Measurements from ENCODE around the gene MOSPD3. TPM values are rescaled to one million over a fixed set of nuclear protein-coding genes. Genes with fewer than 3 reads are reported as not detected.

The MOSPD3 gene
- total and polyA plus RNA-seq, 10 of the 15 experiments (the other 5 are each of a cell fraction or from before 2014, with no cell fraction given): 0.61 to 13.6 (median 4.1) TPM

GRCh38 chr7:100602889-100603725 is 9.2 kb upstream of the MOSPD3 start:
- no peaks in the 10 kb centered on the region for H3K79me2 ChIP-seq (ENCODE audit: control insufficient read depth, insufficient read depth, low read length)
- no peak overlapping the region for H3K27ac ChIP-seq (ENCODE audit: control insufficient read depth, insufficient read depth)
- no TSS peak for BruUV-seq (replicated peaks)
- DNase-seq (ENCODE audit: low read depth, low spot score) (no peak), ATAC-seq (no peak), FAIRE-seq (no peak)
- peak overlapping the region; percentile 99; the same call in 1 of the 2 replicates for H3K4me2 ChIP-seq (ENCODE audit: control insufficient read depth, insufficient read depth)
- TF ChIP-seq KAT2A (conservative IDR thresholded peaks at IDR 0.05; ENCODE audit: control insufficient read depth, low read depth, low read length): no peak
- no peak for TF ChIP-seq RBBP5 (conservative IDR thresholded peaks at IDR 0.05)
- TF ChIP-seq CUX1 (IDR thresholded peaks at IDR 0.05; ENCODE audit: insufficient replicate concordance, low read depth, low read length): no peak
- TF ChIP-seq E2F8 (IDR thresholded peaks at IDR 0.05; ENCODE audit: low read depth, partially characterized antibody): no peak
- no peak for TF ChIP-seq CBX5 (IDR thresholded peaks at IDR 0.05; ENCODE audit: low read depth)
- no peak for TF ChIP-seq MEF2A (IDR thresholded peaks at IDR 0.05; ENCODE audit: insufficient read depth, low read depth, low read length)
- TF ChIP-seq HCFC1 (IDR thresholded peaks at IDR 0.05; ENCODE audit: low read length): no peak
- TF ChIP-seq RELA (IDR thresholded peaks at IDR 0.05; ENCODE audit: borderline replicate concordance, partially characterized antibody): no peak
- no peak for TF ChIP-seq IRF3 (IDR thresholded peaks at IDR 0.05)
- TF ChIP-seq POLR2A (IDR thresholded peaks at IDR 0.05; ENCODE audit: low read depth, low read length): no peak
- TF ChIP-seq SMC3 (IDR thresholded peaks at IDR 0.05; ENCODE audit: borderline replicate concordance, low read length): no peak
- CTCF ChIA-PET: interaction anchor here (1.5 to 2.2 kb wide), 4 partner anchors 9 to 87 kb away, joined by 4 to 6 read pairs (median 4); partner anchors contain the start of gene MOSPD3
- H3K9me3 ChIP-seq (replicated peaks; ENCODE audit: control insufficient read depth, insufficient read depth, low read length): no peaks in the 10 kb centered on the region
- no peaks in the 10 kb centered on the region for H4K20me1 ChIP-seq (ENCODE audit: control insufficient read depth, insufficient read depth)
- SMC1A ChIA-PET (ENCODE audit: uncharacterized antibody, unreplicated experiment): interaction anchor here (1.3 kb wide), 1 partner anchor 18 kb away, joined by 6 read pairs; the partner anchor contains the start of genes FBXO24 and LRCH4
- RAD21 ChIA-PET (ENCODE audit: unreplicated experiment): interaction anchor here (0.6 to 1.4 kb wide), 3 partner anchors 17 to 103 kb away, joined by 3 to 4 read pairs (median 3); partner anchors contain the start of genes FBXO24 and LRCH4
- peaks cover 2 to 5% of the 10 kb centered on the region in 2 experiments; a peak in 2 of 4 replicates for H3K27me3 ChIP-seq (replicated peaks in 1 of 2; ENCODE audit: control insufficient read depth in 2 of 2, insufficient read depth in 2 of 2, low read length in 1 of 2)
- H3K4me1 ChIP-seq (ENCODE audit: control insufficient read depth, insufficient read depth, low read length): peaks cover 10% of the 10 kb centered on the region
- H3K36me3 ChIP-seq (ENCODE audit: control insufficient read depth in 2 of 2, insufficient read depth in 2 of 2, low read length in 1 of 2): no peaks in the 10 kb centered on the region
- H2AFZ ChIP-seq (ENCODE audit: control insufficient read depth, low read depth, low read length): no peak overlapping the region
- no peak overlapping the region for H3K4me3 ChIP-seq
- WGBS (ENCODE audit: insufficient coverage, insufficient replicate concordance, low lambda C conversion rate, missing lambda C conversion rate): 73% methylated on average over 16 of the region's 21 CpGs
- POLR2A ChIA-PET: interaction anchor here (0.6 to 1.1 kb wide), 4 partner anchors 9 to 89 kb away, joined by 3 to 4 read pairs (median 4); partner anchors contain the start of gene MOSPD3
- H3K9ac ChIP-seq (ENCODE audit: control insufficient read depth, insufficient read depth, low read length): no peak overlapping the region
- in situ Hi-C loops (cut with MboI): no loop called here
- intact Hi-C loops (cut with micrococcal nuclease; ENCODE audit: unreplicated experiment): no loop called here
